ENCODE results near the gene RAB40C. TPM values are rescaled to one million over a fixed set of nuclear protein-coding genes. Genes with fewer than 3 reads are reported as not detected.

Gene RAB40C
- polyA plus RNA-seq, 2 of the 4 experiments (the other 2 are of a cell fraction) = 4.4 to 9.7 TPM

DNA sequence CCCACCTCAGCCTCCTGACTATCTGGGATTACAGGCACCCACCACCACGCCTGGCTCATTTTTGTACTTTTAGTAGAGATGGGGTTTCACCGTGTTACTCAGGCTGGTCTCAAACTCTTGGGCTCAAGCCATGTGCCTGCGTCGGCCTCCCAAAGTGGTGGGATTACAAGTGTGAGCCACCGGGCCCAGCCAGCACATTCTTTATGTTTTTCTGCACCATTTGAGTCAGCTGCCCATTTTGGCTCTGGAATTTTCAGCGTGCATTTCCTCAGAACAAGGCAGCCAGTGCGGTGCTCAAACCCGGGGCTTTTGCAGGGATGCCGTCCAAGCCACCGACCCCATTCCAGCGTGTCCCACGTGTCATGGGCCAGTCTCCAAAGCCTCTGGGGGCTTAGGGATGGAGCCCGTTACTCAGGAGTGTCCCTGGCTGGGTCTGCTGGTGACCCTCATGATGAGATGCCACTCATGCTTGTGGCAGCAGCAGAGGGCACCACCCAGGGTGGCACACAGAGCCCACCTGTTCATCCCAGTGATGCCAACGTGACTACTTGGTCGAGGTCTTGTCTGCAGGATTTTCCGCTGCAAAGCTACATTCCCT, 3.7 kb upstream of the RAB40C start:
- Histone ChIP-seq H3K27ac (no peak overlapping the region), H3K9me3 (no peaks in the 10 kb centered on the region), H3K4me1 (peaks cover 27% of the 10 kb centered on the region), H3K4me3 (no peak overlapping the region), H3K4me2 (no peak overlapping the region)
- ATAC-seq (no peak), DNase-seq (ENCODE audit: low read depth in 1 of 2, low spot score in 1 of 2) (no peak), FAIRE-seq (no peak)
- no peak for TF ChIP-seq NPAS2 (CRISPR knock-in tag; IDR thresholded peaks at IDR 0.05; ENCODE audit: borderline replicate concordance)
- TF ChIP-seq RCOR1 (IDR thresholded peaks at IDR 0.05; ENCODE audit: low read depth, low read length) = no peak
- no peak for TF ChIP-seq BHLHE40 (IDR thresholded peaks at IDR 0.05; ENCODE audit: low read depth, low read length)
- TF ChIP-seq, protein P1, sequence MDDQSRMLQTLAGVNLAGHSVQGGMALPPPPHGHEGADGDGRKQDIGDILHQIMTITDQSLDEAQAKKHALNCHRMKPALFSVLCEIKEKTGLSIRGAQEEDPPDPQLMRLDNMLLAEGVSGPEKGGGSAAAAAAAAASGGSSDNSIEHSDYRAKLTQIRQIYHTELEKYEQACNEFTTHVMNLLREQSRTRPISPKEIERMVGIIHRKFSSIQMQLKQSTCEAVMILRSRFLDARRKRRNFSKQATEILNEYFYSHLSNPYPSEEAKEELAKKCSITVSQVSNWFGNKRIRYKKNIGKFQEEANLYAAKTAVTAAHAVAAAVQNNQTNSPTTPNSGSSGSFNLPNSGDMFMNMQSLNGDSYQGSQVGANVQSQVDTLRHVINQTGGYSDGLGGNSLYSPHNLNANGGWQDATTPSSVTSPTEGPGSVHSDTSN (IDR thresholded peaks at IDR 0.05) = peak; percentile 9; the same call in 1 of the 2 replicates
- no peak for TF ChIP-seq SREBF2 (IDR thresholded peaks at IDR 0.05)
- no peak for TF ChIP-seq ZFP36 (IDR thresholded peaks at IDR 0.05; ENCODE audit: borderline replicate concordance, partially characterized antibody)
- no peak for TF ChIP-seq CEBPB (IDR thresholded peaks at IDR 0.05)
- CTCF ChIA-PET = interaction anchor here (0.6 to 2.5 kb wide), 4 partner anchors 9 to 199 kb away, joined by 3 to 12 read pairs (median 6); no protein-coding TSS in a partner anchor
- WGBS (ENCODE audit: missing lambda C conversion rate) = 70% methylated on average over 16 of the region's 16 CpGs
- POLR2A ChIA-PET = no interaction called here

DNA sequence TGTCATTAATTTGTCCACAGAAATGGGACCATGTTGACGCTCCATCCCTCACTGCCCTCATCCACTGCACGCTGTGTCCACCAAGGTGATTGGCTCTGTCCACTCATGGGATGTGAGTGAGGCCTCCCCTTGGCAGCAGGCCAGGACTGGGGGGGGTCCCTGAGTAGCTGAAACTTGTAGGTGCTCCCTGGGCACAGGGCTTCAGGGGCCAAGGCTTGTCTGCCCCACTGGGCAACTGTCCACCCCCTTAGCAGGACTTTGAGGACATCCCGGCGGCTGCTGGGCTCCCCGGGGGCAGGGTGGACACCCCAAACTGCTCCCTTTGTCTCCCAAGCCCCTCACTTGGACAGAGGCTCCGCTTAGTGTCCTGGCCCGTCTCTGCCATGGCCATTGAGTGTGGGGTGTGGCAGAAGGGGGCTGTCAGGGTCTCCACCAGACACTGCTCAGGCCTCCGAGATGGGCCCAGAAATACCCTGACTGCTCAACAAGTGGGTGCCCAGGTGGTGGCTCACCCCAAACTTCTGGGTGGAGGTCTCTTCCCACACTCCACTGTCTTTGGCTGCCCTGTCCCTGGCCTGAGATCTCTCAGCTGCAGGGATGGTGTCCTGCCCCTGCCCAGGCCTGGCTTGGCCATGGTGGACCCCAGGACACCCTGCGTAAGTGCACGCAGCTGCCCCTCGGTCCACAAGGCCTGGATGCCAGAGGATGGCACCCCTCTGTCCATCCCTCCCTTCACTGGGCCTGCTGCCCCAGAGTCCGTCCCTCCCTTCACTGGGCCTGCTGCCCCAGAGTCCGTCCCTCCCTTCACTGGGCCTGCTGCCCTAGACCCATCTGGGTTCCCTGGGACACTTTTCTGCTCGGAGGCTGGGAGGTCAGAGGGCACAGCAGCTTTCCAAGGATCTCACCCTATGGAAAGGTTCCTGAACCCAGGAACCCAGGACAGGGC, 2.9 kb upstream of the RAB40C start:
- DNase-seq (ENCODE audit: low read depth in 1 of 2, low spot score in 1 of 2) (no peak), ATAC-seq (no peak), FAIRE-seq (no peak)
- no peaks in the 10 kb centered on the region for H3K9me3 ChIP-seq
- TF ChIP-seq POLR2A (IDR thresholded peaks at IDR 0.05; ENCODE audit: low read length) (peak; percentile 28; the same call in 1 of the 2 replicates), HOXB5 (CRISPR knock-in tag; IDR thresholded peaks at IDR 0.05) (no peak), TFCP2L1 (CRISPR knock-in tag; IDR thresholded peaks at IDR 0.05) (no peak), POLR2AphosphoS2 (conservative IDR thresholded peaks at IDR 0.05; ENCODE audit: low read length) (0 out of 2 replicates have a peak, but pooled peaks have one; percentile 50), HDAC2 (IDR thresholded peaks at IDR 0.05) (no peak)
- TF ChIP-seq, protein P1 (IDR thresholded peaks at IDR 0.05) = 0 out of 2 replicates have a peak, but pooled peaks have one; percentile 4
- H3K4me2 ChIP-seq = peak overlapping the region; percentile 74
- H3K4me1 ChIP-seq = peaks cover 29% of the 10 kb centered on the region
- CTCF ChIA-PET = interaction anchor here (0.9 to 2.5 kb wide), 6 partner anchors 10 to 81 kb away, joined by 3 to 12 read pairs (median 4); partner anchors contain the start of gene RHOT2
- WGBS (ENCODE audit: missing lambda C conversion rate) = 93% methylated on average over 12 of the region's 14 CpGs
- no peak overlapping the region for H3K4me3 ChIP-seq
- H3K27ac ChIP-seq = peak overlapping the region in 1 of 2 experiments; percentile 96; a peak in 2 of 6 replicates
- POLR2A ChIA-PET = interaction anchor here (0.7 to 1.5 kb wide), 2 partner anchors 50 to 94 kb away, joined by 4 to 5 read pairs; partner anchors contain the start of gene METTL26

DNA sequence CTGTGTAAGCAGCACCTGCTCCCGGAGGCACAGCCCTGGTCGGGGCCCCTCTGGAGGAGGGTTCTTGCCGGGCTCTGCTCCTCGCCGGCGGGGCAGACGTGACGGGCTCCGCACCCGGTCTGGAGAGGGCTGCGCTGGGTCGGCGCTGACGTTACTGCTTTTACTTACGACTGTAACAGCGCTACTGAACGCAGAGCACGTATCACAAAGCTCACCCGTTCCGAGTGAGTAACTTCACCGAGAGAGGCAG, 1.3 kb upstream of the RAB40C start:
- Histone ChIP-seq H3K4me1 (peaks cover 38% of the 10 kb centered on the region), H3K4me3 (peak overlapping the region; percentile 90), H3K9me3 (no peaks in the 10 kb centered on the region), H3K27ac (peak overlapping the region; percentile 96 to 98), H3K4me2 (peak overlapping the region; percentile 74)
- WGBS (ENCODE audit: missing lambda C conversion rate) = 2% methylated on average over 19 of the region's 21 CpGs
- peak; percentile 6 to 9 for ATAC-seq
- no peak for TF ChIP-seq NR3C1 (IDR thresholded peaks at IDR 0.05)
- no peak for FAIRE-seq
- POLR2A ChIA-PET = interaction anchor here (0.8 to 1.3 kb wide), 4 partner anchors 9 to 71 kb away, joined by 3 read pairs; partner anchors contain the start of genes METTL26 and WDR90
- CTCF ChIA-PET = interaction anchor here (0.9 to 1.3 kb wide), 4 partner anchors 9 to 68 kb away, joined by 3 to 5 read pairs (median 4); no protein-coding TSS in a partner anchor
- peak in 1 of 2 experiments; percentile 67 for DNase-seq (ENCODE audit: low read depth in 1 of 2, low spot score in 1 of 2)

DNA sequence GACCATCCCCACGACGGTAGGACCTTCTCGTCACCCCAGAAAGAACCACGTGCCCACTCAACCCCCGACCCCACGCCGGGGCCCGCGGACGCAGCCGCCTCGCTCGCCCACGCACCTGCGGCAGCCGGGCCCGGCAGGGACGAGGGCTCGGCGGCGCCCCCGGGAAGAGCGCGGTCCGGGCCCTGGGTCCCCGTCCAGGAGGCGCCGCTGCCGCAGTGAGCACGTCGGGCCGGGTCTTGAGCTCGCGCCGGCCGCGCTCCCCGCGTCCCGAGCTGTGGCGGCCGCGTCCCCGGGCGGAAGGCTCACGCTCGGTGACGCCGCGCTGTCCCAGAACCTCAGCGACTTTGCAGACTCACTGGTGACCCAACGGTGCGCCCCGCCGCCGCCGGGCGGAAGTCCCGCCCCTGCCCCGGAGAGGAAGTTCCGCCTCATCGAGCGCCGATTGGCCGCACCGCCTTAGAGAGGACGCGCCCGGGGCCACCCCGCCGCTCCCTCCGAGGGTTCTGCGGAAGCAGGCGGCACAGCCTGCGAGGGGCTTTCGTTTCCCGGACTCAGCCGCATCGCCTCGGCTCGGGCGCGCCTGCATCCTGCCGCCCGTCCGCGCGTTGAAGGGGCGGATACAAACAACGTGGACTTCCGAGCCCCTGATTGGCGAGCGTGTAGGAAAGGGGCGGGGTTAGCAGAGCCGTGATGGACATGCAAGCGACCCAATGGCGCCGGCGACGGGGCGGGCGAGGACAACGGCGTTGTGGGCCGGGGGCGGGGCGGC, 793 bp upstream of the RAB40C start:
- Histone ChIP-seq H3K9me3 (no peaks in the 10 kb centered on the region), H3K27ac (peak overlapping the region; percentile 96 to 98), H3K4me3 (peak overlapping the region; percentile 90), H3K4me1 (peaks cover 41% of the 10 kb centered on the region), H3K4me2 (peak overlapping the region; percentile 74)
- ATAC-seq (peak; percentile 73 to 86), DNase-seq (ENCODE audit: low read depth in 1 of 2, low spot score in 1 of 2) (peak; percentile 81 to 97), FAIRE-seq (no peak)
- CTCF ChIA-PET = interaction anchor here (0.9 to 1.3 kb wide), 4 partner anchors 9 to 68 kb away, joined by 3 to 5 read pairs (median 4); no protein-coding TSS in a partner anchor
- 3% methylated on average over 5 of the region's 107 CpGs for WGBS (ENCODE audit: missing lambda C conversion rate)
- POLR2A ChIA-PET = interaction anchor here (0.8 to 1.3 kb wide), 4 partner anchors 10 to 70 kb away, joined by 3 read pairs; partner anchors contain the start of genes METTL26 and WDR90
- TF ChIP-seq, protein P2, sequence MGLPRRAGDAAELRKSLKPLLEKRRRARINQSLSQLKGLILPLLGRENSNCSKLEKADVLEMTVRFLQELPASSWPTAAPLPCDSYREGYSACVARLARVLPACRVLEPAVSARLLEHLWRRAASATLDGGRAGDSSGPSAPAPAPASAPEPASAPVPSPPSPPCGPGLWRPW (IDR thresholded peaks at IDR 0.05) = no peak
- TF ChIP-seq POLR2AphosphoS2 (conservative IDR thresholded peaks at IDR 0.05; ENCODE audit: low read length) = no peak; the same call in 1 of the 2 replicates
- TF ChIP-seq, protein P3, sequence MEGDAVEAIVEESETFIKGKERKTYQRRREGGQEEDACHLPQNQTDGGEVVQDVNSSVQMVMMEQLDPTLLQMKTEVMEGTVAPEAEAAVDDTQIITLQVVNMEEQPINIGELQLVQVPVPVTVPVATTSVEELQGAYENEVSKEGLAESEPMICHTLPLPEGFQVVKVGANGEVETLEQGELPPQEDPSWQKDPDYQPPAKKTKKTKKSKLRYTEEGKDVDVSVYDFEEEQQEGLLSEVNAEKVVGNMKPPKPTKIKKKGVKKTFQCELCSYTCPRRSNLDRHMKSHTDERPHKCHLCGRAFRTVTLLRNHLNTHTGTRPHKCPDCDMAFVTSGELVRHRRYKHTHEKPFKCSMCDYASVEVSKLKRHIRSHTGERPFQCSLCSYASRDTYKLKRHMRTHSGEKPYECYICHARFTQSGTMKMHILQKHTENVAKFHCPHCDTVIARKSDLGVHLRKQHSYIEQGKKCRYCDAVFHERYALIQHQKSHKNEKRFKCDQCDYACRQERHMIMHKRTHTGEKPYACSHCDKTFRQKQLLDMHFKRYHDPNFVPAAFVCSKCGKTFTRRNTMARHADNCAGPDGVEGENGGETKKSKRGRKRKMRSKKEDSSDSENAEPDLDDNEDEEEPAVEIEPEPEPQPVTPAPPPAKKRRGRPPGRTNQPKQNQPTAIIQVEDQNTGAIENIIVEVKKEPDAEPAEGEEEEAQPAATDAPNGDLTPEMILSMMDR (IDR thresholded peaks at IDR 0.05) = no peak
- 0 out of 2 replicates have a peak, but pooled peaks have one; percentile 38 for TF ChIP-seq TFCP2L1 (CRISPR knock-in tag; IDR thresholded peaks at IDR 0.05)
- no peak for TF ChIP-seq RFX5 (IDR thresholded peaks at IDR 0.05)
- no peak for TF ChIP-seq NR3C1 (IDR thresholded peaks at IDR 0.05)
- TF ChIP-seq CHD2 (IDR thresholded peaks at IDR 0.05; ENCODE audit: low read length, partially characterized antibody) = no peak
- TF ChIP-seq, protein P4, sequence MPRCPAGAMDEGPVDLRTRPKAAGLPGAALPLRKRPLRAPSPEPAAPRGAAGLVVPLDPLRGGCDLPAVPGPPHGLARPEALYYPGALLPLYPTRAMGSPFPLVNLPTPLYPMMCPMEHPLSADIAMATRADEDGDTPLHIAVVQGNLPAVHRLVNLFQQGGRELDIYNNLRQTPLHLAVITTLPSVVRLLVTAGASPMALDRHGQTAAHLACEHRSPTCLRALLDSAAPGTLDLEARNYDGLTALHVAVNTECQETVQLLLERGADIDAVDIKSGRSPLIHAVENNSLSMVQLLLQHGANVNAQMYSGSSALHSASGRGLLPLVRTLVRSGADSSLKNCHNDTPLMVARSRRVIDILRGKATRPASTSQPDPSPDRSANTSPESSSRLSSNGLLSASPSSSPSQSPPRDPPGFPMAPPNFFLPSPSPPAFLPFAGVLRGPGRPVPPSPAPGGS (IDR thresholded peaks at IDR 0.05) = peak; percentile 87; the same call in 1 of the 3 replicates
- TF ChIP-seq JUNB (IDR thresholded peaks at IDR 0.05) = no peak
- TF ChIP-seq ZNF302 (CRISPR knock-in tag; IDR thresholded peaks at IDR 0.05) = no peak

All from A549 (cell line).